ENCODE data around the gene MTCL3.

The MTCL3 gene

GRCh38 chr6:127520066-127520465 lies 931 bp upstream of the MTCL3 start:
- Mint-ChIP-seq H3K27me3 (ENCODE audit: insufficient read depth) (peaks cover 50% of the 10 kb centered on the region), H3K9me3 (no peaks in the 10 kb centered on the region), H3K4me3 (no peak overlapping the region), H3K4me1 (peaks cover 12% of the 10 kb centered on the region), H3K27ac (no peak overlapping the region), H3K36me3 (ENCODE audit: low read depth) (no peaks in the 10 kb centered on the region)
- H3K4me3 ChIP-seq (ENCODE audit: low read length), result no peak overlapping the region
- no peaks in the 10 kb centered on the region for H3K4me1 ChIP-seq (ENCODE audit: control insufficient read depth, insufficient read depth, low read length)
- no peak overlapping the region for H3K9ac ChIP-seq (ENCODE audit: extremely low read depth, low read length, poor library complexity, severe bottlenecking)
- TF ChIP-seq, protein P1, sequence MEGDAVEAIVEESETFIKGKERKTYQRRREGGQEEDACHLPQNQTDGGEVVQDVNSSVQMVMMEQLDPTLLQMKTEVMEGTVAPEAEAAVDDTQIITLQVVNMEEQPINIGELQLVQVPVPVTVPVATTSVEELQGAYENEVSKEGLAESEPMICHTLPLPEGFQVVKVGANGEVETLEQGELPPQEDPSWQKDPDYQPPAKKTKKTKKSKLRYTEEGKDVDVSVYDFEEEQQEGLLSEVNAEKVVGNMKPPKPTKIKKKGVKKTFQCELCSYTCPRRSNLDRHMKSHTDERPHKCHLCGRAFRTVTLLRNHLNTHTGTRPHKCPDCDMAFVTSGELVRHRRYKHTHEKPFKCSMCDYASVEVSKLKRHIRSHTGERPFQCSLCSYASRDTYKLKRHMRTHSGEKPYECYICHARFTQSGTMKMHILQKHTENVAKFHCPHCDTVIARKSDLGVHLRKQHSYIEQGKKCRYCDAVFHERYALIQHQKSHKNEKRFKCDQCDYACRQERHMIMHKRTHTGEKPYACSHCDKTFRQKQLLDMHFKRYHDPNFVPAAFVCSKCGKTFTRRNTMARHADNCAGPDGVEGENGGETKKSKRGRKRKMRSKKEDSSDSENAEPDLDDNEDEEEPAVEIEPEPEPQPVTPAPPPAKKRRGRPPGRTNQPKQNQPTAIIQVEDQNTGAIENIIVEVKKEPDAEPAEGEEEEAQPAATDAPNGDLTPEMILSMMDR (conservative IDR thresholded peaks at IDR 0.05), result no peak
- peak; percentile 53 for DNase-seq
- H3K36me3 ChIP-seq (ENCODE audit: control insufficient read depth, insufficient read depth, low read length), result no peaks in the 10 kb centered on the region
- H3K27me3 ChIP-seq (ENCODE audit: control insufficient read depth, insufficient read depth, low read length, poor library complexity, severe bottlenecking), result peaks cover 39% of the 10 kb centered on the region
- 23 to 75% methylated on average over 1 to 2 of the region's 2 CpGs for WGBS, 2 experiments (ENCODE audit: insufficient coverage in 1 of 2, insufficient read length in 1 of 2)
- H3K9me3 ChIP-seq (ENCODE audit: control insufficient read depth, low read length), result no peaks in the 10 kb centered on the region
- peak overlapping the region; percentile 100 for H3K27ac ChIP-seq (ENCODE audit: low read depth, low read length)

- Histone ChIP-seq H3K27me3 (ENCODE audit: control insufficient read depth, insufficient read depth, low read length, poor library complexity, severe bottlenecking) (peaks cover 45% of the 10 kb centered on the region), H3K4me1 (ENCODE audit: control insufficient read depth, insufficient read depth, low read length) (no peaks in the 10 kb centered on the region), H3K27ac (ENCODE audit: low read depth, low read length) (peak overlapping the region; percentile 100), H3K9me3 (ENCODE audit: control insufficient read depth, low read length) (no peaks in the 10 kb centered on the region), H3K4me3 (ENCODE audit: low read length) (peak overlapping the region; percentile 74), H3K9ac (ENCODE audit: extremely low read depth, low read length, poor library complexity, severe bottlenecking) (no peak overlapping the region), H3K36me3 (ENCODE audit: control insufficient read depth, insufficient read depth, low read length) (no peaks in the 10 kb centered on the region)
- DNase-seq, result no peak
- Mint-ChIP-seq H3K27ac (no peak overlapping the region), H3K27me3 (ENCODE audit: insufficient read depth) (peaks cover 57% of the 10 kb centered on the region), H3K4me1 (peaks cover 16% of the 10 kb centered on the region), H3K9me3 (no peaks in the 10 kb centered on the region), H3K36me3 (ENCODE audit: low read depth) (no peaks in the 10 kb centered on the region), H3K4me3 (peak overlapping the region; percentile 58)
- 0 to 2% methylated on average over 3 to 10 of the region's 10 CpGs for WGBS, 2 experiments (ENCODE audit: insufficient coverage in 1 of 2, insufficient read length in 1 of 2)
- TF ChIP-seq, protein P1 (conservative IDR thresholded peaks at IDR 0.05), result no peak
Measured at GRCh38 chr6:127519469-127519785, 292 bp upstream of the MTCL3 start.

GRCh38 chr6:127518191-127518709 lies 885 bp downstream of the MTCL3 start:
- 2 to 12% methylated on average over 9 to 10 of the region's 10 CpGs for WGBS, 2 experiments (ENCODE audit: insufficient coverage in 1 of 2, insufficient read length in 1 of 2)
- H3K4me1 Mint-ChIP-seq, result peaks cover 18% of the 10 kb centered on the region
- Histone ChIP-seq H3K4me1 (ENCODE audit: control insufficient read depth, insufficient read depth, low read length) (no peaks in the 10 kb centered on the region), H3K27ac (ENCODE audit: low read depth, low read length) (peak overlapping the region; percentile 100), H3K36me3 (ENCODE audit: control insufficient read depth, insufficient read depth, low read length) (no peaks in the 10 kb centered on the region), H3K9me3 (ENCODE audit: control insufficient read depth, low read length) (no peaks in the 10 kb centered on the region), H3K4me3 (ENCODE audit: low read length) (peak overlapping the region; percentile 74), H3K9ac (ENCODE audit: extremely low read depth, low read length, poor library complexity, severe bottlenecking) (no peak overlapping the region), H3K27me3 (ENCODE audit: control insufficient read depth, insufficient read depth, low read length, poor library complexity, severe bottlenecking) (peaks cover 57% of the 10 kb centered on the region)
- H3K4me3 Mint-ChIP-seq, result peak overlapping the region; percentile 58
- H3K9me3 Mint-ChIP-seq, result no peaks in the 10 kb centered on the region
- TF ChIP-seq, protein P1 (conservative IDR thresholded peaks at IDR 0.05), result no peak
- peak; percentile 73 for DNase-seq
- no peaks in the 10 kb centered on the region for H3K36me3 Mint-ChIP-seq (ENCODE audit: low read depth)
- H3K27ac Mint-ChIP-seq, result no peak overlapping the region
- H3K27me3 Mint-ChIP-seq (ENCODE audit: insufficient read depth), result peaks cover 68% of the 10 kb centered on the region

All from endodermal cell (in vitro differentiated cells).